ENCODE measurements around the gene SEMA3D. TPM values are rescaled to one million over a fixed set of nuclear protein-coding genes. Genes with fewer than 3 reads are reported as not detected.

SEMA3D gene
- total RNA-seq, 1 experiment from 2014 or later: 1.4 TPM

- Histone ChIP-seq H3K4me2 (ENCODE audit: low read length) (no peak overlapping the region), H3K4me3 (replicated peaks in 1 of 2; ENCODE audit: low read depth in 1 of 2, low read length in 2 of 2) (no peak overlapping the region), H3K4me1 (ENCODE audit: control insufficient read depth in 1 of 2, insufficient read depth in 2 of 2, low read length in 2 of 2) (no peaks in the 10 kb centered on the region), H3K27me3 (ENCODE audit: insufficient read depth, low read length) (no peaks in the 10 kb centered on the region), H3K27ac (ENCODE audit: low read depth, low read length) (no peak overlapping the region), H3K9me3 (ENCODE audit: control insufficient read depth in 1 of 2, insufficient read depth in 1 of 2, low read depth in 1 of 2, low read length in 2 of 2) (no peaks in the 10 kb centered on the region), H4K20me1 (ENCODE audit: insufficient read depth) (no peaks in the 10 kb centered on the region), H3K79me2 (ENCODE audit: insufficient read depth, low read length) (no peaks in the 10 kb centered on the region), H3K36me3 (ENCODE audit: control insufficient read depth in 1 of 2, insufficient read depth in 2 of 2, low read length in 2 of 2) (no peaks in the 10 kb centered on the region), H2AFZ (ENCODE audit: low read depth, low read length, poor library complexity, severe bottlenecking) (no peak overlapping the region), H3K9me2 (ENCODE audit: insufficient read depth) (no peaks in the 10 kb centered on the region), H3K9ac (ENCODE audit: low read length) (no peak overlapping the region)
- CTCF ChIA-PET: no interaction called here
- no TSS peak for BruUV-seq (replicated peaks)
- no peak for TF ChIP-seq ELF1 (IDR thresholded peaks at IDR 0.05; ENCODE audit: borderline replicate concordance, low read depth)
- TF ChIP-seq ZFX (IDR thresholded peaks at IDR 0.05): no peak
- TF ChIP-seq TCF7L2 (IDR thresholded peaks at IDR 0.05; ENCODE audit: borderline replicate concordance, extremely low read depth, insufficient read depth, insufficient read length): no peak
- no peak for TF ChIP-seq POLR2A (IDR thresholded peaks at IDR 0.05; ENCODE audit: borderline replicate concordance, extremely low read depth, insufficient read depth, insufficient read length)
- no peak for TF ChIP-seq EGR1 (IDR thresholded peaks at IDR 0.05; ENCODE audit: low read depth)
- RAD21 ChIA-PET (ENCODE audit: low non-redundant PET in 1 of 2, low total read pairs in 2 of 2, uncharacterized antibody in 2 of 2, unreplicated experiment in 2 of 2): no interaction called here
- DNase-seq (ENCODE audit: low read depth, low spot score): no peak
- no peak for ATAC-seq
- intact Hi-C loops (cut with micrococcal nuclease): no loop called here
- POLR2A ChIA-PET: no interaction called here
Measured at GRCh38 chr7:85011127-85011526, 175.7 kb downstream of the SEMA3D start.

GRCh38 chr7:85010306-85010705 lies 176.6 kb downstream of the SEMA3D start:
- no peak for DNase-seq (ENCODE audit: low read depth, low spot score)
- ChIA-PET RAD21 (ENCODE audit: low non-redundant PET in 1 of 2, low total read pairs in 2 of 2, uncharacterized antibody in 2 of 2, unreplicated experiment in 2 of 2) (no interaction called here), CTCF (interaction anchor here (1.9 kb wide), 1 partner anchor 11 kb away, joined by 7 read pairs; no protein-coding TSS in a partner anchor), POLR2A (no interaction called here)
- H3K4me3 ChIP-seq (replicated peaks in 1 of 2; ENCODE audit: low read depth in 1 of 2, low read length in 2 of 2): no peak overlapping the region
- no peak overlapping the region for H2AFZ ChIP-seq (ENCODE audit: low read depth, low read length, poor library complexity, severe bottlenecking)
- intact Hi-C loops (cut with micrococcal nuclease): no loop called here
- no peak overlapping the region for H3K4me2 ChIP-seq (ENCODE audit: low read length)
- H4K20me1 ChIP-seq (ENCODE audit: insufficient read depth): no peaks in the 10 kb centered on the region
- H3K9ac ChIP-seq (ENCODE audit: low read length): no peak overlapping the region
- ATAC-seq: no peak
- H3K4me1 ChIP-seq (ENCODE audit: control insufficient read depth in 1 of 2, insufficient read depth in 2 of 2, low read length in 2 of 2): no peaks in the 10 kb centered on the region
- no peaks in the 10 kb centered on the region for H3K36me3 ChIP-seq (ENCODE audit: control insufficient read depth in 1 of 2, insufficient read depth in 2 of 2, low read length in 2 of 2)
- no TSS peak for BruUV-seq (replicated peaks)
- no peaks in the 10 kb centered on the region for H3K9me3 ChIP-seq (ENCODE audit: control insufficient read depth in 1 of 2, insufficient read depth in 1 of 2, low read depth in 1 of 2, low read length in 2 of 2)
- no peaks in the 10 kb centered on the region for H3K27me3 ChIP-seq (ENCODE audit: insufficient read depth, low read length)
- H3K9me2 ChIP-seq (ENCODE audit: insufficient read depth): no peaks in the 10 kb centered on the region
- no peak overlapping the region for H3K27ac ChIP-seq (ENCODE audit: low read depth, low read length)
- H3K79me2 ChIP-seq (ENCODE audit: insufficient read depth, low read length): no peaks in the 10 kb centered on the region
- no peak for TF ChIP-seq MAX (IDR thresholded peaks at IDR 0.05)
- TF ChIP-seq ZBTB33 (IDR thresholded peaks at IDR 0.05; ENCODE audit: extremely low read depth, insufficient replicate concordance, low read length): no peak
- TF ChIP-seq ZFX (IDR thresholded peaks at IDR 0.05): no peak
- no peak for TF ChIP-seq CTCF (IDR thresholded peaks at IDR 0.05 in 2 of 3, conservative IDR thresholded peaks at IDR 0.05 in 1 of 3; ENCODE audit: borderline replicate concordance in 1 of 3, insufficient read depth in 1 of 3, low read depth in 2 of 3, low read length in 2 of 3)
- TF ChIP-seq SP1 (IDR thresholded peaks at IDR 0.05; ENCODE audit: low read depth): no peak
- no peak for TF ChIP-seq EZH2phosphoT487 (IDR thresholded peaks at IDR 0.05; ENCODE audit: borderline replicate concordance)
- no peak for TF ChIP-seq SRF (IDR thresholded peaks at IDR 0.05; ENCODE audit: low read depth)
- TF ChIP-seq ATF3 (IDR thresholded peaks at IDR 0.05): no peak
- no peak for TF ChIP-seq TCF7L2 (IDR thresholded peaks at IDR 0.05; ENCODE audit: borderline replicate concordance, extremely low read depth, insufficient read depth, insufficient read length)
- TF ChIP-seq JUND (IDR thresholded peaks at IDR 0.05): no peak
- TF ChIP-seq EGR1 (IDR thresholded peaks at IDR 0.05; ENCODE audit: low read depth): no peak
- no peak for TF ChIP-seq ZNF274 (IDR thresholded peaks at IDR 0.05; ENCODE audit: low read depth, low read length)
- no peak for TF ChIP-seq FOSL1 (IDR thresholded peaks at IDR 0.05; ENCODE audit: low read depth)
